Gastroesophageal sphincter (tissue), 4 donors: Measurements from ENCODE around the gene PORCN. TPM values are rescaled to one million over a fixed set of nuclear protein-coding genes. Genes with fewer than 3 reads are reported as not detected.

ENCODE experiments used
- ATAC-seq: fragments of 150-250 bp; one replicate; pipeline ENCODE4 v1.9.1; 2016; ENCODE audit warnings: mild to moderate bottlenecking, moderate library complexity
- H3K27ac ChIP-seq, 4 donors: fragments of 200-600 bp; sonication (generic) in 3 of 4; 1 replicate in 3 of 4; 2 replicates in 1 of 4; pipeline ENCODE4 v1.5.1; 2016 to 2019
- H3K27me3 ChIP-seq: fragments of 200-600 bp; sonication (generic); one replicate; pipeline ENCODE4 v1.5.1; 2019
- H3K36me3 ChIP-seq, 2 donors: fragments of 200-600 bp; sonication (generic); one replicate each; pipeline ENCODE4 v1.5.1; 2019; ENCODE audit warnings: control low read depth in 1 of 2
- H3K4me1 ChIP-seq, 3 donors: fragments of 200-600 bp; sonication (generic); 1 replicate in 2 of 3; 2 replicates in 1 of 3; pipeline ENCODE4 v1.5.1; 2016 to 2019; ENCODE audit warnings: control low read depth in 2 of 3
- H3K4me3 ChIP-seq, 2 donors: fragments of 200-600 bp; sonication (generic); one replicate each; pipeline ENCODE4 v1.5.1; 2019; ENCODE audit warnings: mild to moderate bottlenecking in 1 of 2, moderate library complexity in 1 of 2
- H3K9me3 ChIP-seq, 3 donors: fragments of 200-600 bp; sonication (generic); one replicate each; pipeline ENCODE4 v1.5.1; 2017 to 2019; ENCODE audit warnings: control low read depth in 2 of 3
- CTCF ChIP-seq, 4 experiments: fragments of 200-600 bp in 2 of 4; fragments of 450-650 bp in 2 of 4; sonication (generic) in 1 of 4; IDR thresholded peaks; one replicate each; pipeline ENCODE4 v1.5.1; 2017 to 2019; ENCODE audit warnings: antibody characterized with exemption in 4 of 4, mild to moderate bottlenecking in 2 of 4, moderate library complexity in 2 of 4
- EP300 ChIP-seq: sonication (generic); formaldehyde crosslinking; IDR thresholded peaks from one replicate; pipeline ENCODE4 v1.6.1; 2017; ENCODE audit warnings: antibody characterized with exemption, mild to moderate bottlenecking
- POLR2A ChIP-seq, 2 donors: fragments of 450-650 bp; IDR thresholded peaks; one replicate each; pipeline ENCODE4 v1.6.1; 2017; ENCODE audit warnings: antibody characterized with exemption in 2 of 2, mild to moderate bottlenecking in 2 of 2, moderate library complexity in 1 of 2
- POLR2AphosphoS5 ChIP-seq: sonication (generic); formaldehyde crosslinking; IDR thresholded peaks from one replicate; pipeline ENCODE4 v1.6.1; 2017; ENCODE audit warnings: antibody characterized with exemption
- WGBS, 2 donors: methylation state at CpG; one replicate each; pipeline ENCODE4 v1.1.5; 2018; ENCODE audit warnings: low coverage in 1 of 2; 5-methylcytosine and 5-hydroxymethylcytosine counted together
- total RNA-seq, 4 donors: library from RNA; depleted of rRNA; stranded (reverse); fragments of >200 nt; gene quantifications; one replicate each; pipeline ENCODE4 v1.1.0, GENCODE V29; 2016

Gene PORCN
- total RNA-seq, 4 donors from 2014 or later: 9.4 to 21.0 (median 13.2) TPM

- WGBS, 2 donors: 50 to 54% methylated on average over 1 to 4 of the region's 7 CpGs
- no peaks in the 10 kb centered on the region for H3K27me3 ChIP-seq
- H3K4me3 ChIP-seq: no peak overlapping the region
- H3K9me3 ChIP-seq: no peaks in the 10 kb centered on the region
- no peak for ATAC-seq
- H3K36me3 ChIP-seq: no peaks in the 10 kb centered on the region
- H3K4me1 ChIP-seq: no peaks in the 10 kb centered on the region
- no peak overlapping the region for H3K27ac ChIP-seq
- no peak for TF ChIP-seq EP300
- TF ChIP-seq POLR2AphosphoS5: no peak
- TF ChIP-seq CTCF (IDR thresholded peaks at IDR 0.05): no peak
- no peak for TF ChIP-seq POLR2A (IDR thresholded peaks at IDR 0.05)
These were observed 16.4 kb upstream of the PORCN start for GRCh38 chrX:48492293-48492910.

DNA sequence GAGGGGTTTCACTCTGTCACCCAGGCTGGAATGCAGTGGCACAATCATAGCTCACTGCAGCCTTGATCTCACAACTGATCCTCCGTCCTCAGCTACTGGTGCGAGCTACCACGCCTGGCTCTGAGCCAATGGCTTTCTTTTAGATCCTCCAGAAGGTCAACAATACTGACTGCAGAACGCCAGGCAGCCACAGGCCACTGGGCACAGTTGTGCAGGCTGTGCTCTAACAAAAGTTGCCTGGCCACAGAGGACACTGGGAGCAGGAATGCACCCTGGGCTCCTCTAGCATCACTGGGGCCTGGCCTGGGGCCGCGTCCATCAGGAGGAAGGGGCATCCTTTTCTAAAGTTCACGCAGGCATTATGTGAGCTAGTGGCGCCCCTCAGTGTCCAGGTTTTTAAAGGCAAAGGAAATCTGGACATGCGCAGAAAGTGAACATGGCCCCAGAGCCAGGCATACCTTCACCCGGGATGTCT lies 14.9 kb upstream of the PORCN start:
- no peaks in the 10 kb centered on the region for H3K36me3 ChIP-seq
- no peak for ATAC-seq
- no peaks in the 10 kb centered on the region for H3K9me3 ChIP-seq
- H3K27me3 ChIP-seq: no peaks in the 10 kb centered on the region
- no peaks in the 10 kb centered on the region for H3K4me1 ChIP-seq
- TF ChIP-seq CTCF (IDR thresholded peaks at IDR 0.05) (peak in 1 of 4 experiments; percentile 24), EP300 (no peak)
- WGBS, 2 donors: 22% methylated on average over 3 of the region's 10 CpGs; no CpG with 5 or more reads in 1 of the 2 donors
- no peak overlapping the region for H3K4me3 ChIP-seq
- H3K27ac ChIP-seq: no peak overlapping the region

- Histone ChIP-seq H3K9me3 (no peaks in the 10 kb centered on the region), H3K4me3 (no peak overlapping the region), H3K27me3 (no peaks in the 10 kb centered on the region), H3K4me1 (no peaks in the 10 kb centered on the region), H3K27ac (no peak overlapping the region), H3K36me3 (no peaks in the 10 kb centered on the region)
- 86 to 100% methylated on average over 1 of the region's 4 CpGs for WGBS, 2 donors
- TF ChIP-seq CTCF (IDR thresholded peaks at IDR 0.05) (no peak), POLR2AphosphoS5 (no peak), POLR2A (IDR thresholded peaks at IDR 0.05) (no peak), EP300 (no peak)
- ATAC-seq: no peak
These were observed 12.1 kb upstream of the PORCN start for GRCh38 chrX:48496660-48497059.

DNA sequence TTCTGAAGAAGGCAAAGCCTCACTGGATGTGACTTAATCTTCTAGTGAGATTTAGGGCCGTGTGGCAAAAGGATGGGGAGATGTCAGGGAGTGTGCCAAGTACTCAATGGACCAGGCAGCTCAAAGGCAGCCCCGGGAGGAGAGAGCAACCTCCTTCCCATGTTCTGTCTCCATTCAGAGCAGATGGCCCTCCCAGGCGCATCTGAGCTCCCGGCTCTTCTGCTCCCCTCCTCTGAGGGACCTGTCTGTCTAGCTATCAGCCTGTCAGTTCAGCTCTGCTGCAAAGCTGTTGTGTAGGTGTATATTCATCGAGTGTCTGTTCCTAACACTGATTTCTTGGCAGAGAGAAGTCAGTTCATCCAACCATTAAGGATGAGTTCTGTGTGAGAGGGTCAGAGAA lies 10.9 kb upstream of the PORCN start:
- H3K9me3 ChIP-seq: no peaks in the 10 kb centered on the region
- ATAC-seq: no peak
- 20 to 71% methylated on average over 1 to 5 of the region's 5 CpGs for WGBS, 2 donors
- H3K4me3 ChIP-seq: no peak overlapping the region
- TF ChIP-seq EP300 (no peak), CTCF (IDR thresholded peaks at IDR 0.05) (no peak), POLR2AphosphoS5 (no peak)
- H3K27ac ChIP-seq: no peak overlapping the region
- H3K36me3 ChIP-seq: no peaks in the 10 kb centered on the region
- no peaks in the 10 kb centered on the region for H3K27me3 ChIP-seq
- no peaks in the 10 kb centered on the region for H3K4me1 ChIP-seq

DNA sequence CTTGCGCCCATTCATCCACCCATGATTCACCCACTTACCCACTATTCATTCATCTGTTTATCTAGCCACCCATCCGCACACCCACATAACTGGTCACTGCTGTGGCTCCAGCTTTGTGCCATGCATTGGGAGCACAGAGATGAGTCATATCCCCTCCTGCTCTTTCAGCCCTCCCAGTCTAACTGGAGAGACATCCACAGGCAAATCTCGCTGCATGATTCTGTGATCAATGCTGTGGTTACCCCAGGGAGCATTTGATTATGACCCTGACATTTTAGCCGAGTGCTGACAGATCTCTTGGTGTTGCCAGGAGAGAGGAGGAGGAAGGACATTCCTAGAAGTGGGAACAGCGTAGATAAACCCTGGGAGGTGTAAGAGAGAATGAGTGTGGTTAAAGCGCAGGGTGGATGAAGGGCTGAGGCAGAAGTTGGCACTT lies 10.4 kb upstream of the PORCN start:
- 67 to 70% methylated on average over 2 of the region's 6 CpGs for WGBS, 2 donors
- Histone ChIP-seq H3K9me3 (no peaks in the 10 kb centered on the region), H3K27me3 (no peaks in the 10 kb centered on the region), H3K27ac (no peak overlapping the region), H3K4me3 (no peak overlapping the region), H3K36me3 (no peaks in the 10 kb centered on the region), H3K4me1 (no peaks in the 10 kb centered on the region)
- no peak for ATAC-seq
- no peak for TF ChIP-seq POLR2AphosphoS5
- TF ChIP-seq POLR2A (IDR thresholded peaks at IDR 0.05): no peak
- TF ChIP-seq EP300: no peak
- no peak for TF ChIP-seq CTCF (IDR thresholded peaks at IDR 0.05)
